HG02759 (cell line): Measurements from ENCODE around the gene TBX2.

Source experiments
- ATAC-seq: cut with Tn5 transposase; IDR thresholded peaks from one replicate; pipeline ENCODE4 v1.9.1; 2021; ENCODE audit warnings: mild to moderate bottlenecking, moderate library complexity; ENCODE audit not compliant: unreplicated experiment

The TBX2 gene

GRCh38 chr17:61387011-61387410, 12.6 kb upstream of the TBX2 start:
- ATAC-seq: no peak

- no peak for ATAC-seq
Measured at GRCh38 chr17:61387511-61388305, 11.9 kb upstream of the TBX2 start.

GRCh38 chr17:61388561-61389356, 10.9 kb upstream of the TBX2 start:
- ATAC-seq: no peak

GRCh38 chr17:61389670-61390478, 9.8 kb upstream of the TBX2 start:
- ATAC-seq: no peak

- ATAC-seq: no peak
Measured at GRCh38 chr17:61390479-61390791, 9.2 kb upstream of the TBX2 start.

- no peak for ATAC-seq
Measured at GRCh38 chr17:61391595-61392291, 7.9 kb upstream of the TBX2 start.

- ATAC-seq: no peak
Measured at GRCh38 chr17:61392679-61393078, 7.0 kb upstream of the TBX2 start.

- no peak for ATAC-seq
Measured at GRCh38 chr17:61393550-61393903, 6.1 kb upstream of the TBX2 start.

GRCh38 chr17:61393904-61394629, 5.6 kb upstream of the TBX2 start:
- no peak for ATAC-seq

GRCh38 chr17:61394630-61395408, 4.8 kb upstream of the TBX2 start:
- ATAC-seq: no peak

- ATAC-seq: no peak
Measured at GRCh38 chr17:61395409-61395982, 4.1 kb upstream of the TBX2 start.

GRCh38 chr17:61395983-61396585, 3.6 kb upstream of the TBX2 start:
- no peak for ATAC-seq

- no peak for ATAC-seq
Measured at GRCh38 chr17:61396586-61397085, 3.0 kb upstream of the TBX2 start.

GRCh38 chr17:61397086-61397842, 2.4 kb upstream of the TBX2 start:
- no peak for ATAC-seq

- no peak for ATAC-seq
Measured at GRCh38 chr17:61398721-61399130, 917 bp upstream of the TBX2 start.

GRCh38 chr17:61400066-61400716, 548 bp downstream of the TBX2 start:
- ATAC-seq: no peak

GRCh38 chr17:61400717-61401388, 1.2 kb downstream of the TBX2 start:
- no peak for ATAC-seq
